Measurements from ENCODE around the gene KCNC3.

KCNC3 gene

GRCh38 chr19:50264483-50265186 is 64.5 kb downstream of the KCNC3 start:
- peaks cover 0 to 17% (median 2%) of the 10 kb centered on the region in 5 experiments for H3K27me3 ChIP-seq (replicated peaks in 2 of 5; ENCODE audit: control insufficient read depth in 4 of 5, insufficient read depth in 5 of 5, low read length in 4 of 5)
- POLR2A ChIA-PET: no interaction called here
- no peak overlapping the region for H3K4me3 ChIP-seq (ENCODE audit: control insufficient read depth in 1 of 7, extremely low read depth in 1 of 7, insufficient read depth in 4 of 7, low read depth in 2 of 7, low read length in 6 of 7)
- no peak overlapping the region for H3K27ac ChIP-seq (ENCODE audit: insufficient read depth in 1 of 2, low read depth in 1 of 2, low read length in 2 of 2, poor library complexity in 1 of 2, severe bottlenecking in 2 of 2)
- no peaks in the 10 kb centered on the region for H3K4me1 ChIP-seq (ENCODE audit: control extremely low read depth in 1 of 4, control insufficient read depth in 4 of 4, insufficient read depth in 4 of 4, low read length in 3 of 4)
- no peaks in the 10 kb centered on the region for H3K36me3 ChIP-seq (ENCODE audit: control insufficient read depth in 4 of 4, insufficient read depth in 4 of 4, low read length in 3 of 4)
- no peak for DNase-seq
- CTCF ChIA-PET: interaction anchor here (0.6 kb wide), 1 partner anchor 80 kb away, joined by 3 read pairs; no protein-coding TSS in a partner anchor
- H3K9me3 ChIP-seq (ENCODE audit: control extremely low read depth in 1 of 5, control insufficient read depth in 4 of 5, insufficient read depth in 2 of 5, low read depth in 1 of 5, low read length in 4 of 5): peaks cover 0 to 5% (median 0%) of the 10 kb centered on the region in 5 experiments
- 95% methylated on average over 8 of the region's 8 CpGs for WGBS (ENCODE audit: insufficient coverage)

- POLR2A ChIA-PET: no interaction called here
- Histone ChIP-seq H3K4me3 (ENCODE audit: control insufficient read depth in 1 of 7, extremely low read depth in 1 of 7, insufficient read depth in 4 of 7, low read depth in 2 of 7, low read length in 6 of 7) (no peak overlapping the region), H3K36me3 (ENCODE audit: control insufficient read depth in 4 of 4, insufficient read depth in 4 of 4, low read length in 3 of 4) (no peaks in the 10 kb centered on the region), H3K9me3 (ENCODE audit: control extremely low read depth in 1 of 5, control insufficient read depth in 4 of 5, insufficient read depth in 2 of 5, low read depth in 1 of 5, low read length in 4 of 5) (no peaks in the 10 kb centered on the region), H3K27me3 (replicated peaks in 2 of 5; ENCODE audit: control insufficient read depth in 4 of 5, insufficient read depth in 5 of 5, low read length in 4 of 5) (peaks cover 0 to 10% (median 2%) of the 10 kb centered on the region in 5 experiments), H3K4me1 (ENCODE audit: control extremely low read depth in 1 of 4, control insufficient read depth in 4 of 4, insufficient read depth in 4 of 4, low read length in 3 of 4) (no peaks in the 10 kb centered on the region), H3K27ac (ENCODE audit: insufficient read depth in 1 of 2, low read depth in 1 of 2, low read length in 2 of 2, poor library complexity in 1 of 2, severe bottlenecking in 2 of 2) (no peak overlapping the region)
- WGBS (ENCODE audit: insufficient coverage): 100% methylated on average over 2 of the region's 8 CpGs
- CTCF ChIA-PET: no interaction called here
- no peak for DNase-seq
These were observed 66.0 kb downstream of the KCNC3 start for GRCh38 chr19:50263176-50263575.

All from common myeloid progenitor, CD34-positive (primary cell).